ENCODE results near the gene H1-8. TPM values are rescaled to one million over a fixed set of nuclear protein-coding genes. Genes with fewer than 3 reads are reported as not detected.

H1-8 gene
- total RNA-seq, 4 donors from 2014 or later = not detected

DNA sequence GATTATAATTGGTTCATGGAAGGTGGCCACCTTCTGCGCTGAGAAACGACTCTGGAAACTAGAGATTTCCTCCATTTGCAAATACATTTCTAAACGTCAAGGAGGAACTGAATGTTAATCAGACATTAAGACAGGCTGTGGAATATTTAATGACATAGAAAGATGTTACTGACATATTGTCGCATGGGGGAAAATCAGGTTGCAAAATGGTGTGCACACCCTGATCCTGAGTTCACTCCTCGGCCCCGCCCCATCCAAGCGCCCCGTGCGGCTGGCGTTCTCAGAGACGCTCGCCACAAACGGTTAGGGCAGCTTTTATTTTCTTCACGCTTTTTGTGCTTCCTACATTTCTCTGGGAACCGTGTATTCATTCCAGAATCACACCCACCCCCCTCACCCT is 10.7 kb downstream of the H1-8 start:
- Histone ChIP-seq H3K36me3 (no peaks in the 10 kb centered on the region), H3K9me3 (no peaks in the 10 kb centered on the region), H3K4me3 (no peak overlapping the region), H3K27ac (no peak overlapping the region), H3K27me3 (no peaks in the 10 kb centered on the region), H3K4me1 (peaks cover 0 to 9% (median 0%) of the 10 kb centered on the region in 4 donors)
- no peak for TF ChIP-seq POLR2A (IDR thresholded peaks at IDR 0.05)
- TF ChIP-seq, protein P1, sequence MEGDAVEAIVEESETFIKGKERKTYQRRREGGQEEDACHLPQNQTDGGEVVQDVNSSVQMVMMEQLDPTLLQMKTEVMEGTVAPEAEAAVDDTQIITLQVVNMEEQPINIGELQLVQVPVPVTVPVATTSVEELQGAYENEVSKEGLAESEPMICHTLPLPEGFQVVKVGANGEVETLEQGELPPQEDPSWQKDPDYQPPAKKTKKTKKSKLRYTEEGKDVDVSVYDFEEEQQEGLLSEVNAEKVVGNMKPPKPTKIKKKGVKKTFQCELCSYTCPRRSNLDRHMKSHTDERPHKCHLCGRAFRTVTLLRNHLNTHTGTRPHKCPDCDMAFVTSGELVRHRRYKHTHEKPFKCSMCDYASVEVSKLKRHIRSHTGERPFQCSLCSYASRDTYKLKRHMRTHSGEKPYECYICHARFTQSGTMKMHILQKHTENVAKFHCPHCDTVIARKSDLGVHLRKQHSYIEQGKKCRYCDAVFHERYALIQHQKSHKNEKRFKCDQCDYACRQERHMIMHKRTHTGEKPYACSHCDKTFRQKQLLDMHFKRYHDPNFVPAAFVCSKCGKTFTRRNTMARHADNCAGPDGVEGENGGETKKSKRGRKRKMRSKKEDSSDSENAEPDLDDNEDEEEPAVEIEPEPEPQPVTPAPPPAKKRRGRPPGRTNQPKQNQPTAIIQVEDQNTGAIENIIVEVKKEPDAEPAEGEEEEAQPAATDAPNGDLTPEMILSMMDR (IDR thresholded peaks at IDR 0.05) = no peak
- peak in 1 of 3 donors; percentile 40 for DNase-seq

DNA sequence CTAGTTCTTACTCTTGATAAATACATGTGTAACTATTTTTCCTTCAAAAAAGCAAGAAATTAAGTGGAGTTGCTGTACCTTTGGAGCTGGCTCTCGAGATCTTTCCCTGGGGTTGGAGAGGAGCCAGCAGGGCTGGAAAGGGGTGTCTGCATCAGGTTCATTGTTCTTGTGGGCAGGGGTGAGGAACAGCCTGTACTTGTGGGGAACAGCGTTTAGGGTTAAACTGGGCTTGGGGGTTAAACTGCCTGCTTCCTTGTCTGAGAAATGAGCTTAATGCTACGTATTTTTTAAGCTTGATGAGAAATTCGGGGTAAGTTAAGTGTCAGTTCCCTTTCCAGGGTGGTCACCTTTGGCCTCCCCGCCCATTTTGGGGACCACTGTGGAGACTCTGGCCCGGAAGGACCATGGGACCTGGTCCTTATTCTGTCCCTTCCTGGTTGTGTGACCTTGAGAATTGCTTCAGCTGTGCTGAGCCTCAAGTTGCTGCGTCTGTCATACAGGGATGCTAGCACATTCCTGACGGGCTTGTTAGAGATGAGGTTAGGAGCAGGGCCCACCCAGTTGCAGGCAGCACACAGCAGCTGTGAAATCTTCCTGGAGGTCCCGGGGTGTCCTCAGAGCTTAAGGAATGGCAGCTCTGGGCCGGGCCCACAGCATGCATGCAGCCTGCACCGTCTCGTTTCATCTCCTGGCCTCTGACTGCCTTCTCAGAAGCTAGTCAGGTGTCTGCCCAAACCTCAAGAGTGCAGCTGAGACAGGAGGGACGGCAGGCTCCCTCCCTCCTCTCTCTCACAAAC is 11.6 kb downstream of the H1-8 start:
- H3K27ac ChIP-seq = peak overlapping the region in 1 of 4 donors; percentile 3
- H3K9me3 ChIP-seq = no peaks in the 10 kb centered on the region
- no peak for TF ChIP-seq POLR2A (IDR thresholded peaks at IDR 0.05)
- TF ChIP-seq, protein P1 (IDR thresholded peaks at IDR 0.05) = no peak
- H3K36me3 ChIP-seq = no peaks in the 10 kb centered on the region
- H3K4me3 ChIP-seq = no peak overlapping the region
- no peaks in the 10 kb centered on the region for H3K27me3 ChIP-seq
- DNase-seq = no peak
- peaks cover 0 to 17% (median 0%) of the 10 kb centered on the region in 4 donors for H3K4me1 ChIP-seq

DNA sequence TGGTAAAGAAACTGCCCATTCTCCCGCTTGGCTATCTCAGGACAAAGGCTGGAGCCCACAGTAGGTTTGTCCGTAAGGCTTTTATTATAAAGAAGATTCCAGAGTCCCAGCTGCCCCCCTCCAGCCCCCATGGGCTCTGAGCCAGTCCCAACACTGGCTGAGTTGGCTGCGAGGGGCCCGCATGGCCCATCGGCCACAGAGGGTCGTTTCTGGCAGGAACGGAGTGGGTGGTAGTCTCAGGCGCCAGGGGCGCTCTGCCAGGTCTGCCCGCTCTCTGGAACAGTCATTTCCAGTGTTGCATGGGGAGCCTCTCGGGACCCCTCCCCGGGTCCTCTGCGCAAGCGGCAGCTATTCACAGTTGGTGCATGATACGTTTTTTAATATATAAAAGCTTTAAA is 12.2 kb downstream of the H1-8 start:
- Histone ChIP-seq H3K4me3 (no peak overlapping the region), H3K27ac (peak overlapping the region in 1 of 4 donors; percentile 3), H3K36me3 (no peaks in the 10 kb centered on the region), H3K27me3 (no peaks in the 10 kb centered on the region), H3K9me3 (no peaks in the 10 kb centered on the region), H3K4me1 (peaks cover 0 to 23% (median 0%) of the 10 kb centered on the region in 4 donors)
- TF ChIP-seq, protein P1 (IDR thresholded peaks at IDR 0.05) = no peak
- no peak for TF ChIP-seq POLR2A (IDR thresholded peaks at IDR 0.05)
- no peak for DNase-seq

DNA sequence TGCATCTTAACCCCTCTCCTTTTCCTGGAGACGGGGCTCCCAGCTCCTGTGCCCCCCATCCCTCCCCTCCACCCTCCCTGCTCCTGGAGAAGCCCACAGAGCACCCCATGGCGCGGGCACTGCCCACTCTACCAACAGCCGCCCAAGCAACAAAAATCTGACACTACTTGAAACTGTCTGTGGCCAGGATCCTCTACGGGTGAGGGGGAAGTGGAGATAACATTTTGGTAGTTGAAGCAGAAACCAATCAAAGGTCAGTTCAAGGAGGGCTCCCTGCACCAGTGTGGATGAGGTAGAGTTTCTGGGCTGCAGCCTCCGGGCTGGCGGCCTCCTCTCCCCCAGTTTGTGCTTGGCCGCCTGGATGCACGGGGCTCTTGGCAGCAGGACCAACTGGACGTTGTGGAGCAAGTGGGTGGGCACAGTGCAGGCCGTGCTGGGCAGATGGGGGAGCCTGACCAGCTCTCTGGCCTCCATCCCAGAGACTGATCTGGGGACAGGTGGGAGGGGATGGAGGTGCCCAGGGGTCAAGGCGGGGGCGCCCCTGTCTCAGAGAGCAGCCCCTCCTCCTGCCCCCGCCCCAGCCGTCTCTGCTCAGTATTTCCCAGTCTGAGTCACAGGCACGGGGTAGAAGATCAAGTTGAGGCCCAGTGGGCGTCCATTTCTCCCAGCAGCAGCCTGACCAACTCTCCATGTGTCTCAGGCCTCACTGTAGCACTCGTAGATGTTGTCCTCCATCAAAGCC is 12.8 kb downstream of the H1-8 start:
- Histone ChIP-seq H3K27ac (no peak overlapping the region), H3K9me3 (no peaks in the 10 kb centered on the region), H3K27me3 (no peaks in the 10 kb centered on the region), H3K4me1 (peaks cover 0 to 28% (median 0%) of the 10 kb centered on the region in 4 donors), H3K36me3 (no peaks in the 10 kb centered on the region), H3K4me3 (no peak overlapping the region)
- no peak for DNase-seq
- TF ChIP-seq POLR2A (IDR thresholded peaks at IDR 0.05) = no peak
- TF ChIP-seq, protein P1 (IDR thresholded peaks at IDR 0.05) = no peak

DNA sequence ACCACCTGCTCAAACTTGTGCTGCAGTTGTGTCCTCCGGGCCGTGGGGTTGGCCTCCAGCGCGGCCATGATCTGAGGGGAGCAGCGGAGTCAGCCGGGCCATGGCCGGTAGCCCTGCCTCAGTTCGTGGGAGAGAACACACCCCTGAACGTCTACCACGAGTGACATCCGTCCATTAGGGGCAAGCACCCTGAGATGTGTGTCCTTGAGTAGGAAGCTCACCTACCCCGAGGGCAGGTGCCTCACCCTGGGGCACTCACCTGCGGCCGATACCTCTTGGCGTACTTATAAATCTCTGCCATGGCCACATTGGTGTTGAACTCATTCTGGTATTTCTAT is 13.4 kb downstream of the H1-8 start:
- DNase-seq = no peak
- Histone ChIP-seq H3K9me3 (no peaks in the 10 kb centered on the region), H3K27me3 (no peaks in the 10 kb centered on the region), H3K36me3 (no peaks in the 10 kb centered on the region), H3K4me3 (no peak overlapping the region), H3K27ac (no peak overlapping the region), H3K4me1 (peaks cover 0 to 33% (median 0%) of the 10 kb centered on the region in 4 donors)
- no peak for TF ChIP-seq POLR2A (IDR thresholded peaks at IDR 0.05)
- TF ChIP-seq, protein P1 (IDR thresholded peaks at IDR 0.05) = no peak
